Measurements from ENCODE around the gene SEPTIN3.

- TF ChIP-seq, protein P1, sequence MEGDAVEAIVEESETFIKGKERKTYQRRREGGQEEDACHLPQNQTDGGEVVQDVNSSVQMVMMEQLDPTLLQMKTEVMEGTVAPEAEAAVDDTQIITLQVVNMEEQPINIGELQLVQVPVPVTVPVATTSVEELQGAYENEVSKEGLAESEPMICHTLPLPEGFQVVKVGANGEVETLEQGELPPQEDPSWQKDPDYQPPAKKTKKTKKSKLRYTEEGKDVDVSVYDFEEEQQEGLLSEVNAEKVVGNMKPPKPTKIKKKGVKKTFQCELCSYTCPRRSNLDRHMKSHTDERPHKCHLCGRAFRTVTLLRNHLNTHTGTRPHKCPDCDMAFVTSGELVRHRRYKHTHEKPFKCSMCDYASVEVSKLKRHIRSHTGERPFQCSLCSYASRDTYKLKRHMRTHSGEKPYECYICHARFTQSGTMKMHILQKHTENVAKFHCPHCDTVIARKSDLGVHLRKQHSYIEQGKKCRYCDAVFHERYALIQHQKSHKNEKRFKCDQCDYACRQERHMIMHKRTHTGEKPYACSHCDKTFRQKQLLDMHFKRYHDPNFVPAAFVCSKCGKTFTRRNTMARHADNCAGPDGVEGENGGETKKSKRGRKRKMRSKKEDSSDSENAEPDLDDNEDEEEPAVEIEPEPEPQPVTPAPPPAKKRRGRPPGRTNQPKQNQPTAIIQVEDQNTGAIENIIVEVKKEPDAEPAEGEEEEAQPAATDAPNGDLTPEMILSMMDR (IDR thresholded peaks at IDR 0.05): no peak
- TF ChIP-seq POLR2A (IDR thresholded peaks at IDR 0.05): no peak
Measured at GRCh38 chr22:41966225-41966606, 3.0 kb upstream of the SEPTIN3 start.
